Medulla oblongata (tissue), 1 donor: ENCODE results near the gene RNF130.
"Not testable (repeated sequence)": the region's sequence is repeated elsewhere in the genome, so short reads cannot be mapped to it uniquely, and the experiment has no call there.

ENCODE experiments used
- DNase-seq: peaks from one replicate; pipeline ENCODE4 v3.0.0-alpha.2; 2015; ENCODE audit errors: extremely low spot score

RNF130 gene

DNA sequence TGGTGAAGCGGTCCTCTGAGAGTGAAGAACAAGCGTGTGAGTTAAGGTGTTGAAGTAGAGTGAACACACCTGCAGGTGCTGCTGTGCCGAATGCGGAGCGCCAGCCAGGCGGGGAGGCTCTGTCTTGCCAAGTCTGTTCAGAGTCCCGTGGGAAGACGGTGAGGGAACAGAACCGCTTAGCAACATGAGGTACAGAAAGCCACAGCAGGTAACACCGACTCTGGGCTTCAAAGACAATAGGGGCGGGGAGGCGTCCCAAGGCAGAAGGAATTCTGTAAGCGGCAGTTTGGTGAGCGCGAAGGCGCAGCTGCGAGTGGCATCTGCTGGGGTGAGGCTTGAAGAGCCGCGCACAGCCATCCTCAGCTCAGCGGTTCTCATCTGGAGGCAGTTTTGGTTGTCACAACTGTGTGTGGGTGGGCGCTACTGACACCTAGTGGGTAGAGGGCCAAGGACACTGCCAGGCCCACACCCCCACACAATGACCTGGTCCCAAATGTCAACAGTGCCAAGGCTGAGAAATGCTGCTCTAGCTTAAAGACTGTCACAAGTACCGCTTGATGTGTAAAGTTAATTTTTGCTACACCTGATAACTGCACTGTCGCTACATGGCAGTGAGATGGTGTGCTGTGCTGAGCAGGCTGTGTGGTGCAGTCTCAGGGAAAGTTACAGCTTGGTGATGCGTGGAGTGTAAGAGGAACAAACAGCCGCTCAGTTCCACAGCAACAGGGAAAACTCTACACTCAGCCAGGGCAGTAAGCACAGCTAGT is 96.4 kb downstream of the RNF130 start:
- DNase-seq = peak; percentile 51

DNA sequence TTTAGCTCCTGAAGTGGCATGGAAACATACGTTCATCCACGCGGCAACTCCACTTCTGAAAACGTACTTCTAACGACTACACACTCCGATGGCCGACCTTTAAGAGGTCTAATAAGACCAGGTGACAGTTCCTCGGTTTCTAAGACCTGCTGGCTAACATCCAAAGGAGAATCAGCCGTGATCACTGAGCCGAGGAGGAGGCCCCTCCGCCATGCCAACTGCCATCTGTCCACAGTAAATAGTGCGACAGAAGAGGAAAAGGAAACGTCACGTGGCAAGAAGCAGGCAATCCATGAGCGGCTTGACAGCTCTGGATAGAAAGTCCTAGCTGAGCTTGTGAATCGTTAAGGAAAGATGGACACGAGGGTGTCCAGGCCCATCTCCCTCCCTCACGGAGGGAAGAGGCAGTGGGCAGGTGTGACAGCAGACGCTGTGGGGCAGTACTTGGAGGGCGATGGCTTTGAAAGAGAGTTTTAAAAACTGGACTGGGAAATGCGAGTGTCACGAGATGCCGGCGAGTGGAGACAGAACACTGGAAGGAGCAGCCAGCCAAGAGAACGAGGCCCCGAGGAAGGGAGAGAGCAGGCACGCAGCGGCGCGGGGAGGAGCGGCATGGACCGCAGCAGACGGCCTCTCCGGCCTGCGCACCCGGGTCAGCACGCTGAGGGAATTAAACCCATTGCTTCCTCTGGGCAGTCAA is 97.2 kb downstream of the RNF130 start:
- no peak for DNase-seq

DNA sequence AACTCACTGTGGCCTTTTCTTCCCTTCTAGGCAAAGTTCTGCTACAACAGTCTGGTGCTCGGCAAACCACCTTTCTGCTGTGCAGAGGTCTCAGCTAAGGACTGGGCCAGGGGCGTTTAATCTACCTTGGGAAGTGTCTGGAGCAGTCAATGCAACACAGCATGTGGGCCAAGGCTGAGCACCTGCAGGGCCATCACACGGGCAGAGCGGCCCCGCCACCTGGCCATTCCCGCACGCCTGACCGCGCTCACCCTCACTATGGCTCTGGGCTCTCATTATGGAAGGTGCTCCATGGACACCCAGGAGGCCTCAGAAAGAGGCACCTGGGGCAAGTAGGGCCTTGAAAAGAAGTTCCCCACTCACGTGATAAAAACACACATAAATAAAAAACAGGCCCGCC is 98.2 kb downstream of the RNF130 start:
- DNase-seq = no peak

DNA sequence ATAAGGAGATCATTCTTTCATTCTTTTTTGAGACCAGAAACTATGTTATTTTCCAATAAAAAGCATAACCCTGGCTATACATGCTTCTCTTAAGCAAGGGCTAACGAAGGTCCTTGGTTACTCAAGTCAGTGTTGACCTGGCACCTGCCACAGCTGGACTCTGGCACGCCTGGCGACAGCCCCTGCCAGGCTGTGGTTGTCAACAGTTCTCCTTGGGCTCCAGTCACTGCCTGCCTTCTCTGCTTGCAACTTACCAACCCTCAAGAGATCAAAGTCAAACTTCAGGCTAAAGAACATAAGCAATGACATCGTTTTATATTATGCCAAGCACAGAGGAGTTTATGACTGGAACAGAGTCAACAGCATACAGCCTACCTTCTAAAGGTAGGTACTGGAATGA is 102.4 kb downstream of the RNF130 start:
- no peak for DNase-seq

DNA sequence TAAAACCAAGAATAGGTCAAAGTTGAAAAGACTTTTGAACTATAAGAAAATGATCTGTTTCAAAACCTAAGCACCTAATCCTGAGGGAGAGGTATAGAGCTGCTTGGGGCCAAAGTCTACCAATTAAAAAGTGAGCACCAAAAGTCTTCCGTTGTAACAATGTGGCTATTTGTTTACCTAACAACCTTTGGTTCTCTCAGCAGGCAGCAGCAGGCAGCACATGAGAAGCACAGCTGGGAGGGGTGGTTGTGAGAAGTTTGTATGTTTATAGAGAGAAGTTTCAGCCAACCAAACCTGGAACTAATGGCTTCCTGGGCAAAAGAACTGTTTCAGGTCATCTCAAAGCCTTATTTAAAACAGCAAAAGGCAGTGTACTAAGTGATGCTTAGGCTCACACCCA is 104.1 kb downstream of the RNF130 start:
- no peak for DNase-seq

DNA sequence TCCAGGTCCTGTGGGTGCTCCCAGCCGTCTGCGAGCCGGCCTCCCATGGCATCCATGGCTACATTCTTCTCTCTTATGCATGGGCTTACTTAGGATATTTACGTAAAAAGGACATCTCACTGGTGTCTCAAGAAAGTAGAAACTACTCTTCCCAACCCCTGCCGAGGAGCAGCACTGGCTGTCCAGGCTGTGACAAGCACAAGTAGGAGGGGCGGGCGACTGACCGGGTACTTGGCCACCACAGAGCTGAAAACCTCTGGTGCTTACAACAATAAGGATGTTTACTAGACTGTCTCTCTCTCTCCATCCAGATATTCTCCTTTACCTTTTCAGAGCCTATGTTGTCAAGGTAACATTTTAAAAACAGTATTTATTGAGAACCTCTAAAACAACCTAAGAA is 107.5 kb downstream of the RNF130 start:
- peak; percentile 54 for DNase-seq

DNA sequence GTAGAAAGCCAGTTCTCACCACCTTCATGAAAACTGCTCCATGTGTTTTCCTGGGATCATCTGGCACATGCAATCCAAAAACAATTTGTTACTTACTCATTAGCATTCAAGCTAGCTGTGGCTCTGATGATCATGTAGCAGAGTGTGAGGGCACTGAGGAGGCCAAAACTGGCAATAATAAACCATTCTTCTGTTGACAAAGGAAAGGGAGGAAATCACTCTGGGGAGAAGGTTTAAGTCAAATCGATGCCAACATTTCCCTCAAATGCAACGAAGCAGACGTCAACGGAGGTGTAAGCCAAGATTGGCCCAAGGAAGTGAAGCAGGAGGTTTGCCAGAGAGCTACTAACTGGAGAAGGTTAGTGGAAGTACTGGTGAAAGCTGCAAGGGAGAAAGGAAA is 108.2 kb downstream of the RNF130 start:
- DNase-seq = peak; percentile 40

DNA sequence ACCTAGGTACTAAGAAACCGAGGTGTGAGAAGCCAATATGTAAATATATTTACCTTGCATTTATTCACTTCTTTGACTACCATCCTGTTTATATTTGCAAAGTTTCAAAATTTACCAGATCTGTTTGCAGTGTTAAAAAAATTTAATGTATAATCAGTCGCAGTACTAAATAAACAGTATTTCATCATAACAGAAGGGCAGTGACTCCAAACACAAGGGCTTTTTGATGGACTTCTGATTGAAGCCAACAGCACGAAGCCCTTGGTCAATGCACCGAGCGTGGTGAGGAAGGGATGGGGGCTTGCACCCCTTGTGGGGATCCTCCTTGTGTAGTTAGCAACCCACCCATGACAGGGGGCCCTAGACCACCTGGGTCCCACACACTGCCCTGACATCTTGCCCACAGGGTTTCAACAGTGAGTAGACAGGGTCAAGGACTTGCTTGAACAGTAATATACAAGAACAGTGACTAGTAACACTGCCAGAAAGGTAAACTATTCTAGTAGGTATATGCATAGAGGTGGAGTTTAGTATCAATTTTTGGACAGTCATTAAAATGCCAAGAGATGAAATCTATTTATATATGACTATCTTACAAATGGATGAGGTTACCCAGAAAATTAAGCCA is 111.2 kb downstream of the RNF130 start:
- no peak for DNase-seq

DNA sequence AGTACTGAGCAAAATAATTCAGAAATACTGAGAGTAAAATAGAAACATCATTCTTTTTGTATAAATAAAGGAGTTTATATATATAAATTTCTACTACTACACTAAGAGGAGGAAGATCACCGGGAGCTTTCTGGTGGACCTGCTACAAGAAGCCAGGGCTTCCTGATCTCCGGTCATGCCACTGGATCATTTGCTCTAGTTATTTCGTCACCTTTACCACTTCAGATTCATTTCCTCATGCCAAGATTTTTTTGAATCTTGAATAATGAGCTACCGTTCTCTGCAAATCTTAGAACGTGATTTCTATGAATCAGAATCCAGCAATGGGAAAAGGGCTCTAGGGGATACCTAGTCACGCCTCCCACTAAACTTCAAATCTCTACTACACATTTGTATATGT is 111.9 kb downstream of the RNF130 start:
- DNase-seq = no peak

DNA sequence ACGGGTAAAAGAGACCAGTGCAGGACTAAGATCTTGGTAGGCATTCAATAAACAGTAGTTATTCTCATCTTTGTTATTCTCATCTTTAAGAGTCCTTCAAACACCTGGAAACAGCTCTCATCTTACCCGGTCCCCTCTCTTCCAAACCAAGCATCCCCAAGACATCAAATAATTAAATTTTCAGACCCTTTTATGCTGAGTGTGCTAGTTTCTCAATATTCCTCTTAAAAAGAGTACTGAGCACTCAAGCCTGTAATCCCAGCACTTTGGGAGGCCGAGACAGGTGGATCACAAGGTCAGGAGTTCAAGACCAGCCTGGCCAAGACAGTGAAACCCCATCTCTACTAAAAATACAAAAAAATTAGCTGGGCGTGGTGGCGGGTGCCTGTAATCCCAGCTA is 112.4 kb downstream of the RNF130 start:
- DNase-seq = not testable (repeated sequence)

DNA sequence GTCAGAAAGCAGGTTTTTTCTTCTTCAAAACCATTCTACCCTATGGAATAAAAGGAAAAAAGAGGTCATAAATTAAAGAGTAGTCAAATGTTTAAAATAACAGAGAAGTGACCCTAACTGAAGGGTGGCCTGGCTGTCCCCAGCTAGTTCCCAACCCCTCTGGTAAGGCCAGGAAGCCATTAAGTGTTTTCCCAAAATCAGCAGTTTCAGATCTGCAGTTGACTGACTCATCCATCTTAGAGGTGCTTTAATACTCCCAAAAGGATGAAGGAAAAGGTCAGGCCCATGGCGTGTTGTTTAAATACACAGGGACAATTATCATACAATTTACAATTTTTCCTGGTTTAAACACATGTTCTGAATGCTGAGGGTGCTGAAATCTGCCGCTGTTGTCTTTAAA is 115.9 kb downstream of the RNF130 start:
- no peak for DNase-seq

DNA sequence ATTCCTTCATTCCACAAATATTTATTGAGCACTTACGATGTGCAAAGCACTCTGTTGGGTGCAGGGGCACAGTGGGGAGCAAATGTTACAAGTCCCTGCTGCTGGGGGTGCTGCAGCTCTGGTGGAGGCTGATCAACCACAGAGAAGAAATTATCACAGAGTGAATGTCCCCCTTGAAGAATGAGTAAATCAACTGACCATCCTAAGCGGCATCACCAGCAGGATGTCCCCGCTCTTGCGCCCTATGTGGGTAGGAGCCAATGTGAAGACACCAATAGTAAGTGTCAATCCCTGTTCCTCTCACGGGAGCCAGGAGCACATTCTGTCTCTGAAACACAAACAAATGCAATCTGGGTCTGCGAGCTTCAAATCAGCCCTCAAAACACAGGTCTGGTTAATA is 116.5 kb downstream of the RNF130 start:
- no peak for DNase-seq

DNA sequence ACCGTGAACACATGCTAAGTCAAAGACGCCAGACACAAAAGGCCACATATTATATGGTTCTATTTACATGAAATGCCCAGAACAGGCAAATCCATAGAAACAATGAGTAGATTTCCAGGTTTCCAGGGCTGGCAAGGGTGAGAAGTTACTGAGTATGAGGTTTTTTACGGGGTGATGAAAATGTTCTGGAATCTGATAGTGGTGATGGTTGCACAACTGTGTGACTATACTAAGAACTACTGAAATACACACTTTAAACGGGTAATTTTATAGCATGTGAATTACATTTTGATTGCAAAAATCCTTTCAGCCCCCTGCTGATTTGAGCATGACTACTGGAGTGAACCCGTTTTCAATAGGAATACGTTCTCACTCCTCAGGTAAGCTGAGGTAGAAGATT is 117.1 kb downstream of the RNF130 start:
- no peak for DNase-seq

DNA sequence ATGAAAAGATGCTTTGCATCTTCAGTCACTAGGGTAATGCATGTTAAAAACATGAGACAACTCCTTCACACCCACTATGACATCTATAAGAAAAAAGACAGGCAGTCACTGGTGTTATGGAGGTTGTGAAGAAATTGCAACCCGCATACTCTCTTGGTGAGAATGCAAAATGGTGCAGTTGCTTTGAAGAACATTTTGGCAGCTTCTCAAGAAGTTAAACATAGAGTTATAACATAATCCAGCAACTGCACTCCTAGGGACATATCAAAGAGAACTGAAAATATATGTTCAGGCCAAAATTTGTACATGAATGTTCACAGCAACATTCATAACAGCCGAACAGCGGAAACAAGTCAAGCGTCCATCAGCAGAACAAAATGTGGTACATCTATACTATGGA is 117.6 kb downstream of the RNF130 start:
- DNase-seq = no peak

DNA sequence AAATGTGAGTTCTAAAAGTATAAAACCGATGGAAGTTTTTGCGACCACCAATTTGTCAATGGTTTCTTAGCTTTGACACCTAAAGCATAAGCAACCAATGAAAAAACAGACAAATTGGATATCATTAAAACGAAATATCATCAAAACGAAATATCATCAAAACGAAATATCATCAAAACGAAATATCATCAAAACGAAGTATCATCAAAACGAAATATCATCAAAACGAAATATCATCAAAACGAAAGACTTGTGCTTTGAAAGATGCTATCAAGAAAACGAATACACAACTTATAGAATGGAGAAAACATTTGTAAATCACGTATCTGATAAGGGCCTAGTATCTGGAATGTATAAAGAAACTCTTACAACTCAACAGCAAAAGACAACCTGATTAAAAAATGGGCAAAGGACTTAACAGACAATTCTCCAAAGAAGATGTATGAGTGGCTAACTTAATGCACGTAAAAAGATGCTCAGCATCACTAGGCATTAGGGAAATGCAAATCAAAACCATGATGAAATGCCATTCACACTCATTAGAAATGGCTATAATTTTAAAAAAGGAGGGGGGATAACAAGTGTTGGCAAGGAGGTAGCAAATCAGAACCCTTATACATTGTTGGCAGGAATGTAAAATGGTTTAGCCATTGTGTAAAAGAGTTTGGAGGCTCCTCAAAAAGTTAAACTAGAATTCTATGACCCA is 134.4 kb downstream of the RNF130 start:
- no peak for DNase-seq

DNA sequence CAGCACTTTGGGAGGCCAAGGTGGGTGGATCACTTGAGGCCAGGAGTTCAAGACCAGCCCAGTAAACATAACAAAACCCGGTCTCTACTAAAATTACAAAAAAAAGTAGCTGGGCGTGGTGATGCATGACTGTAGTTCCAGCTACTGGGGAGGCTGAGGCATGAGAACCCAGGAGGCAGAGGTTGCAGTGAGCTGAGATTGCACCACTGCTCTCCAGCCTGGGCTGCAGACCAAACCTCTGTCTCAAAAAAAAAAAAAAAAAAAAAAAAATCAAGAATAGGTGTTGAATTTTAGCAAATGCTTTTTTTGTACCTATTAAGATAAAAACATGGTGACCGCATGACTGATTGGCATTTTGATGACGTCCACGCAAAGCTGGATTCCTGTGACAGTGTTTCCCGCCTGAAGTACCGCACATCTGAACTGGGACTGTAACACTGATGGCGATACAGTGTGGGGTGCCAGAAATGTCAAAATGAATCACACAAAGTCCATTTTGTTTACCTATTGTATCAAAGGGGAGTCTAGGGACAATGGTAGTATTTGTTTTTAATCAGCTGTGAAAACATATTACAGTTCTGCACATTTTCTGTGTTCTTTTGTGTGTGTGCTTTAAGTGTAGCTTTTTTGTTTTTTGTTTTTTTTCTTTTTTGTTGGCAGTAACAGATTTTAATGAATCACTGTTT is 140.6 kb downstream of the RNF130 start:
- DNase-seq = no peak

DNA sequence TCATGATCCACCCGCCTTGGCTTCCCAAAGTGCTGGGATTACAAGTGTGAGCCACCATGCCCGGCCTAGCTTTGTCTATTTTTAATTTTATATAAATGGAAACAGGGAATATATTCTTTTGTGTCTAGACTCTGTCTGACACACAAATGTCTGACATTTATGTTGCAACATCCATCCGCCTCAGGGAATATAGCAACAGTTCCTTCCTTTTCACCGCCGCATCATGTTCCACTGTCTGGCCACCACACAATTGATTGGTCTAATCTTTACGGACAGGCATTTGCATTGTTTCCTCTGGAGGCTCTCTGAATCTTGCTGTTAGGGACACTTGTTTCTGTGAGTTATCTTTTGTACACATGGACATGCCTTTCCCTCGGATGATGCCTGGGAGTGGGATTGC is 143.7 kb downstream of the RNF130 start:
- no peak for DNase-seq

DNA sequence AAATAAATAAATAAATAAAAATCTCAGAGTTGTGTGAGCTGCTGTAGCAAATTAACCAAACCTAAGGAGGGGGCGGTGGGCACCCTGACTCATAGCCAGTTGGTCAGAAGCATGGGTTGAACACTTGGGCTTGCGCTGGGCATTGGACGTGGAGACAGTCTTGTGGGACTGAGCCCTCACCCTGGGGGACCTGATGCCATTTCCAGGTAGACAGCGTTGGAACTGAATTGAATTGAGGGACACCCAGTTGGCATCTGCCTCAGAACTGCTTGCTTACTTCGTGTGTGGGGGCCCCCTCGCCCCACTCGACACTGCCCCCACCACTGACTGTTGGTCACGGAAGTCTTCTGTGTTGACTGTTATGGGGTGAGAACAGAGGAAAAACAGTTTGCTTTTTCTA is 144.9 kb downstream of the RNF130 start:
- no peak for DNase-seq

DNA sequence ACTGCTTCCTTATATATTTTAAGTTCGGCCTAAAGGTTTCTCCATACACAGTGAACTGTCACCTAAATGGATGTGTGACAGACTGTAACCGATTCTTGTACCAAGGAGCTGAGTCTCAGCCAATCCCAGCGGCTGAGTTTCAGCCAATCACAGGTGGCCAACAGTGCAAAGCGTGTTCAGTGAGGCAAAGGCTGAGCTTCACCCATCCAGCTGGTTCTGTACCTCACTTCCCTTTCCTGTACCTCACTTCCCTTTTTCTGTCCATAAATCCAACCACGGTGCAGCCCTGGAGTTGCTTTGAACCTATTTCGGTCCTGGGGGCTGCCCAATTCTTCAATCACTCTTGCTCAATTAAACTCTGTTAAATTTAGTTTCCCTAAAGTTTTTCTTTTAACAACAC is 148.1 kb downstream of the RNF130 start:
- peak; percentile 32 for DNase-seq

DNA sequence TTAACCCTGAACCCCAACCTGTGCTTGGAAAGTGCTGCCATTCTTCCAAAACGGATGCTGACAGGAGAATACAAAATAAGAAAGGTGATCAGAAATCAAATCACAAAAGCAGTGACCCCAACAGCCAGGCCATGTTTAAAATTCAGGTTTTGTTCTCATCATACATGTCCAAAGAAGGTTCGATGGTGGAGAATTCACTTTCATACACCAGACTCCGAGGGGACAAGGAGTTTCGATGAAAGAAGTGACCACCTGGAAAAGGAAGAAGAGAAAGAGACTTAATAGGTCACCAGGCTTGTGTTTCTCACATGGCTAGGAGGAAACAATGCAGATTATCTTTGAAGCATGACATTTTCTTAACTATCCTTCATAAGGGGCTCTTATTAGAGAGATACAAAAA is 151.4 kb downstream of the RNF130 start:
- no peak for DNase-seq

DNA sequence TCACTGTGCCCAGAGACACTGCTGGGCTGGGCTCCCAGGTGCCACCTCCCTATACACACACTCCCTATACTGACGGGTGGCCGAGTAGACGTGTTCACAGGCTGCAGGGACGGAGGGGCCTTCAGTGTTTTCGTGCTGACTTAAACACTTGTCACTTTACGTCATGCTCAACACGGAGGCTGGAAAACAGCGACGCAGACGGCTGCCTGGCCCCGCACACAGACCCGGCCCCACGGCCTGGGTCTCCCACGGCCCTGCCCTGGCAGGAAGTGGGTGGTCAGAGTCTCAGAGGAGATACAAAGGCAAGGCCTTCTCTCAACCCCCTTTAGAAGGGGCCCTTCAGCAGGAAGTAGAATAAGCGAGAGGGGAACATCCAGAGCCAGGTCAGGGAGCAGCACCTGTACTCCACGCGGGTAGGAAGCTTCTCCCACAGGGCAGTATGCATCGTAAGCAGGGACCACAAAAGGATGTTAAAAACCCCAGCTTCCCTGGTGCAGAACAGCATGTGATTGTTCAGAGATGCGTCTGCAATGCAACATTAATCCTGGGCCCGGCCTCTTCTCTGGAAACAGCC is 152.0 kb downstream of the RNF130 start:
- DNase-seq = no peak
